H9 (cell line): ENCODE results near the gene PRDM8. TPM values are rescaled to one million over a fixed set of nuclear protein-coding genes. Genes with fewer than 3 reads are reported as not detected.
A peak's percentile ranks its signal among the peaks of the same experiment; 100 is the strongest.

Source experiments
- DNase-seq: peaks from one replicate; pipeline ENCODE4 v3.0.0-alpha.2; 2017
- H2AFZ ChIP-seq: one replicate; pipeline ENCODE4 v1.6.1; 2013; ENCODE audit warnings: mild to moderate bottlenecking, low read length, control low read depth, moderate library complexity
- H2AK5ac ChIP-seq: 2 replicates; pipeline ENCODE4 v1.6.1; 2013; ENCODE audit warnings: low read length, control low read depth, mixed read lengths; ENCODE audit not compliant: insufficient read length
- H2BK120ac ChIP-seq: one replicate; pipeline ENCODE4 v1.6.1; 2013; ENCODE audit warnings: low read depth, mild to moderate bottlenecking, low read length, control low read depth, inconsistent platforms; ENCODE audit not compliant: poor library complexity, severe bottlenecking
- H2BK12ac ChIP-seq: 2 replicates; pipeline ENCODE4 v1.6.1; 2013; ENCODE audit warnings: low read length, control low read depth, mixed read lengths, low read depth; ENCODE audit not compliant: insufficient read length
- H2BK15ac ChIP-seq: 2 replicates; pipeline ENCODE4 v1.6.1; 2013; ENCODE audit warnings: low read depth, low read length, control low read depth
- H2BK20ac ChIP-seq: one replicate; pipeline ENCODE4 v1.6.1; 2013; ENCODE audit warnings: low read depth, mild to moderate bottlenecking, low read length, control low read depth, inconsistent platforms; ENCODE audit not compliant: poor library complexity, severe bottlenecking
- H2BK5ac ChIP-seq: 2 replicates; pipeline ENCODE4 v1.6.1; 2013; ENCODE audit warnings: low read length, control low read depth, mixed read lengths; ENCODE audit not compliant: insufficient read length
- H3K14ac ChIP-seq: 2 replicates; pipeline ENCODE4 v1.6.1; 2013; ENCODE audit warnings: low read length, control low read depth; ENCODE audit not compliant: insufficient read depth
- H3K18ac ChIP-seq: 2 replicates; pipeline ENCODE4 v1.6.1; 2013; ENCODE audit warnings: low read depth, mild to moderate bottlenecking, mixed read lengths, low read length, control low read depth; ENCODE audit not compliant: insufficient read length
- H3K23ac ChIP-seq: 2 replicates; pipeline ENCODE4 v1.6.1; 2013; ENCODE audit warnings: low read length, control low read depth, mixed read lengths, low read depth; ENCODE audit not compliant: insufficient read length
- H3K23me2 ChIP-seq: 2 replicates; pipeline ENCODE4 v1.6.1; 2013; ENCODE audit warnings: low read depth, mild to moderate bottlenecking, mixed read lengths, low read length, control low read depth; ENCODE audit not compliant: insufficient read length, poor library complexity, severe bottlenecking
- H3K27ac ChIP-seq: 2 replicates; pipeline ENCODE4 v1.5.1; 2013; ENCODE audit warnings: low read length, control low read depth, mixed read lengths, low read depth; ENCODE audit not compliant: insufficient read length
- H3K27me3 ChIP-seq: 2 replicates; pipeline ENCODE4 v1.6.1; 2013; ENCODE audit warnings: low read length, control low read depth, inconsistent platforms; ENCODE audit not compliant: insufficient read depth
- H3K4ac ChIP-seq: 2 replicates; pipeline ENCODE4 v1.6.1; 2013; ENCODE audit warnings: low read depth, mild to moderate bottlenecking, control low read depth, inconsistent platforms, low read length, moderate library complexity
- H3K4me1 ChIP-seq: 2 replicates; pipeline ENCODE4 v1.6.1; 2013; ENCODE audit warnings: low read length, control low read depth, inconsistent platforms; ENCODE audit not compliant: insufficient read depth
- H3K4me2 ChIP-seq: 2 replicates; pipeline ENCODE4 v1.6.1; 2013; ENCODE audit warnings: low read length, control low read depth, mixed read lengths; ENCODE audit not compliant: insufficient read length, insufficient read depth
- H3K56ac ChIP-seq: 2 replicates; pipeline ENCODE4 v1.6.1; 2013; ENCODE audit warnings: low read depth, mild to moderate bottlenecking, mixed read lengths, low read length, control low read depth; ENCODE audit not compliant: insufficient read length
- H3K79me1 ChIP-seq: 2 replicates; pipeline ENCODE4 v1.6.1; 2013; ENCODE audit warnings: low read depth, mild to moderate bottlenecking, moderate library complexity, low read length, control low read depth, inconsistent platforms; ENCODE audit not compliant: insufficient read depth, poor library complexity, severe bottlenecking
- H3K79me2 ChIP-seq: 2 replicates; pipeline ENCODE4 v1.6.1; 2013; ENCODE audit warnings: low read length, control low read depth, inconsistent platforms; ENCODE audit not compliant: insufficient read depth
- H3K9ac ChIP-seq: 2 replicates; pipeline ENCODE4 v1.6.1; 2013; ENCODE audit warnings: low read length, control low read depth, mixed read lengths; ENCODE audit not compliant: insufficient read length; ENCODE audit errors: extremely low read depth
- H3K9me3 ChIP-seq: one replicate; pipeline ENCODE4 v1.6.1; 2013; ENCODE audit warnings: low read depth, low read length, inconsistent platforms; ENCODE audit not compliant: control insufficient read depth
- H3T11ph ChIP-seq: one replicate; pipeline ENCODE4 v1.6.1; 2013; ENCODE audit warnings: mild to moderate bottlenecking, low read length, control low read depth, inconsistent platforms
- H4K20me1 ChIP-seq: one replicate; pipeline ENCODE4 v1.6.1; 2013; ENCODE audit not compliant: control insufficient read depth, insufficient read length, insufficient read depth
- H4K5ac ChIP-seq: 2 replicates; pipeline ENCODE4 v1.6.1; 2013; ENCODE audit warnings: low read depth, mild to moderate bottlenecking, mixed read lengths, low read length, control low read depth; ENCODE audit not compliant: insufficient read length
- H4K8ac ChIP-seq: replicated peaks from 2 replicates; pipeline ENCODE4 v1.6.1; 2013; ENCODE audit warnings: low read length, control low read depth, mixed read lengths, low read depth; ENCODE audit not compliant: insufficient read length
- H4K91ac ChIP-seq: 2 replicates; pipeline ENCODE4 v1.6.1; 2013; ENCODE audit warnings: low read depth, mild to moderate bottlenecking, moderate library complexity, mixed read lengths, low read length, control low read depth; ENCODE audit not compliant: insufficient read length
- H3K27ac Mint-ChIP-seq, 3 experiments: 2 replicates in 2 of 3; 3 replicates in 1 of 3; pipeline ENCODE4 v1.8.0; 2020 to 2021; ENCODE audit warnings: mixed read lengths in 3 of 3, mild to moderate bottlenecking in 1 of 3, moderate library complexity in 1 of 3
- H3K27me3 Mint-ChIP-seq: 2 replicates; pipeline ENCODE4 v1.8.0; 2021; ENCODE audit warnings: low read depth, mild to moderate bottlenecking, moderate library complexity, mixed read lengths
- H3K36me3 Mint-ChIP-seq, 3 experiments: 2 replicates in 2 of 3; 3 replicates in 1 of 3; pipeline ENCODE4 v1.8.0; 2020 to 2021; ENCODE audit warnings: low read depth in 3 of 3, mixed read lengths in 3 of 3; ENCODE audit not compliant: insufficient read depth in 1 of 3
- H3K4me1 Mint-ChIP-seq, 2 experiments: 2 replicates each; pipeline ENCODE4 v1.8.0; 2020; ENCODE audit warnings: mixed read lengths in 2 of 2
- H3K4me3 Mint-ChIP-seq, 2 experiments: 2 replicates in 1 of 2; 3 replicates in 1 of 2; pipeline ENCODE4 v1.8.0; 2020 to 2021; ENCODE audit warnings: mild to moderate bottlenecking in 2 of 2, mixed read lengths in 2 of 2, moderate library complexity in 1 of 2
- H3K9me3 Mint-ChIP-seq, 2 experiments: 2 replicates in 1 of 2; 3 replicates in 1 of 2; pipeline ENCODE4 v1.8.0; 2020; ENCODE audit warnings: mild to moderate bottlenecking in 2 of 2, mixed read lengths in 2 of 2, moderate library complexity in 1 of 2
- WGBS: extraction: QIAGEN DNeasy Blood & Tissue Kit; methylation state at CpG from one replicate; pipeline ENCODE4 v1.1.7; 2013; ENCODE audit warnings: missing lambda C conversion rate, low lambda C conversion rate, mixed read lengths; ENCODE audit not compliant: insufficient read length; ENCODE audit errors: extremely low coverage; 5-methylcytosine and 5-hydroxymethylcytosine counted together
- total RNA-seq: library from RNA; stranded (reverse); gene quantifications from 2 replicates; pipeline ENCODE4 v1.2.1, GENCODE V29; 2021
- TF ChIP-seq, protein P1 (sequence below): fragments of 200-600 bp; sonication (generic); conservative IDR thresholded peaks from 3 replicates; pipeline ENCODE4 v1.8.0; 2021; ENCODE audit warnings: antibody characterized with exemption, mild to moderate bottlenecking

The PRDM8 gene
- total RNA-seq, 1 experiment from 2014 or later, result not detected

DNA sequence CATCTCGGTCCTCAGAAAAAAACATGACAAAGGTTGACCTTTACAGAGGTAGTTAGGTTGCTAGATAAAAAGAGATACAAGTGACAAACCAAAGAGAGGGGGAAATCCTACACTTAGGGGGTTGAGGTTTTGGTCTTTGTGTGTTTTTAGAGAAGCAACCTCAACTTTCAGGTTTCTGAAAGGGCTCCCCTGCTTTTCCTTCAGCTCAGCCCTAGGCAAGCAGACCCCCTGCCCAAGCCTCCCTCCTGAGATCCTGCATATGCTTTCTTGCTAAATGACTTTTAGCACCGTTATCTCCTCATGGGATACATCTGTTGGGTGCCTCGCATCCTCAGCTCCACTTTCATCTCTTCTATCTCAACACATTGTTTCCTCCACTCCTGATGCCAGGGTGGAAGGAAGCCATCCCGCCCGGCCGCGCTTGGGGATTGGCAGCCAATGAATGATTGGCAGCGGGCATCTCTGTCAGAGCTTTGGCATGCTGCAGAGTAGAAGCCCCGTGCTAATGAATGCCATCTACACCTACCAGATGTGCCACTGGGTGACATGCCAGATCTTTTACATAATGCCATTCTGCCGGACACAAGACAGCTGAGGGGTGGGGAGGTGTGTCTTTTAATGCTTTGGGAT lies 15.0 kb upstream of the PRDM8 start:
- TF ChIP-seq, protein P1, sequence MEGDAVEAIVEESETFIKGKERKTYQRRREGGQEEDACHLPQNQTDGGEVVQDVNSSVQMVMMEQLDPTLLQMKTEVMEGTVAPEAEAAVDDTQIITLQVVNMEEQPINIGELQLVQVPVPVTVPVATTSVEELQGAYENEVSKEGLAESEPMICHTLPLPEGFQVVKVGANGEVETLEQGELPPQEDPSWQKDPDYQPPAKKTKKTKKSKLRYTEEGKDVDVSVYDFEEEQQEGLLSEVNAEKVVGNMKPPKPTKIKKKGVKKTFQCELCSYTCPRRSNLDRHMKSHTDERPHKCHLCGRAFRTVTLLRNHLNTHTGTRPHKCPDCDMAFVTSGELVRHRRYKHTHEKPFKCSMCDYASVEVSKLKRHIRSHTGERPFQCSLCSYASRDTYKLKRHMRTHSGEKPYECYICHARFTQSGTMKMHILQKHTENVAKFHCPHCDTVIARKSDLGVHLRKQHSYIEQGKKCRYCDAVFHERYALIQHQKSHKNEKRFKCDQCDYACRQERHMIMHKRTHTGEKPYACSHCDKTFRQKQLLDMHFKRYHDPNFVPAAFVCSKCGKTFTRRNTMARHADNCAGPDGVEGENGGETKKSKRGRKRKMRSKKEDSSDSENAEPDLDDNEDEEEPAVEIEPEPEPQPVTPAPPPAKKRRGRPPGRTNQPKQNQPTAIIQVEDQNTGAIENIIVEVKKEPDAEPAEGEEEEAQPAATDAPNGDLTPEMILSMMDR, result no peak
- H3K4me3 Mint-ChIP-seq, result peak overlapping the region; percentile 19 to 83; a peak in 2 of 5 replicates
- Histone ChIP-seq H2BK20ac (no peak overlapping the region), H3K9ac (no peak overlapping the region), H4K91ac (no peak overlapping the region), H4K5ac (no peak overlapping the region), H2BK5ac (no peak overlapping the region), H3K79me1 (no peaks in the 10 kb centered on the region), H3K56ac (no peak overlapping the region), H3T11ph (no peak overlapping the region), H3K9me3 (no peaks in the 10 kb centered on the region), H3K23me2 (peaks cover 15% of the 10 kb centered on the region), H2BK12ac (no peak overlapping the region), H3K79me2 (no peaks in the 10 kb centered on the region), H3K4me2 (peak overlapping the region; percentile 97), H3K14ac (no peak overlapping the region), H3K4ac (no peak overlapping the region), H4K8ac (no peak overlapping the region), H3K4me1 (0 out of 2 replicates have a peak, but pooled peaks cover 3% of the 10 kb centered on the region), H4K20me1 (no peaks in the 10 kb centered on the region), H2AK5ac (no peak overlapping the region), H2BK120ac (no peak overlapping the region), H3K18ac (no peak overlapping the region), H3K27me3 (peaks cover 52% of the 10 kb centered on the region), H2AFZ (no peak overlapping the region), H3K27ac (no peak overlapping the region), H2BK15ac (no peak overlapping the region), H3K23ac (no peak overlapping the region)
- H3K9me3 Mint-ChIP-seq, result peaks cover 6 to 7% of the 10 kb centered on the region in 2 experiments
- peaks cover 0 to 4% (median 0%) of the 10 kb centered on the region in 3 experiments; a peak in 1 of 7 replicates for H3K36me3 Mint-ChIP-seq
- WGBS, result no CpG with 5 or more reads among the region's 10 CpGs
- H3K27ac Mint-ChIP-seq, result no peak overlapping the region
- H3K27me3 Mint-ChIP-seq, result peaks cover 91% of the 10 kb centered on the region
- H3K4me1 Mint-ChIP-seq, result peaks cover 22 to 34% of the 10 kb centered on the region in 2 experiments
- no peak for DNase-seq
